ENCODE results near the gene IFI30.

- TF ChIP-seq TCF12 (IDR thresholded peaks at IDR 0.05) = no peak
- TF ChIP-seq GABPA (IDR thresholded peaks at IDR 0.05; ENCODE audit: low read depth) = no peak
- TF ChIP-seq, protein P1, sequence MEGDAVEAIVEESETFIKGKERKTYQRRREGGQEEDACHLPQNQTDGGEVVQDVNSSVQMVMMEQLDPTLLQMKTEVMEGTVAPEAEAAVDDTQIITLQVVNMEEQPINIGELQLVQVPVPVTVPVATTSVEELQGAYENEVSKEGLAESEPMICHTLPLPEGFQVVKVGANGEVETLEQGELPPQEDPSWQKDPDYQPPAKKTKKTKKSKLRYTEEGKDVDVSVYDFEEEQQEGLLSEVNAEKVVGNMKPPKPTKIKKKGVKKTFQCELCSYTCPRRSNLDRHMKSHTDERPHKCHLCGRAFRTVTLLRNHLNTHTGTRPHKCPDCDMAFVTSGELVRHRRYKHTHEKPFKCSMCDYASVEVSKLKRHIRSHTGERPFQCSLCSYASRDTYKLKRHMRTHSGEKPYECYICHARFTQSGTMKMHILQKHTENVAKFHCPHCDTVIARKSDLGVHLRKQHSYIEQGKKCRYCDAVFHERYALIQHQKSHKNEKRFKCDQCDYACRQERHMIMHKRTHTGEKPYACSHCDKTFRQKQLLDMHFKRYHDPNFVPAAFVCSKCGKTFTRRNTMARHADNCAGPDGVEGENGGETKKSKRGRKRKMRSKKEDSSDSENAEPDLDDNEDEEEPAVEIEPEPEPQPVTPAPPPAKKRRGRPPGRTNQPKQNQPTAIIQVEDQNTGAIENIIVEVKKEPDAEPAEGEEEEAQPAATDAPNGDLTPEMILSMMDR (IDR thresholded peaks at IDR 0.05) = no peak
- TF ChIP-seq TEAD4 (IDR thresholded peaks at IDR 0.05; ENCODE audit: borderline replicate concordance, insufficient read depth) = no peak
- TF ChIP-seq JUND (IDR thresholded peaks at IDR 0.05) = no peak
- no peak for TF ChIP-seq EZH2phosphoT487 (IDR thresholded peaks at IDR 0.05; ENCODE audit: borderline replicate concordance, low read depth)
- TF ChIP-seq MAX (IDR thresholded peaks at IDR 0.05; ENCODE audit: low read depth) = no peak
- TF ChIP-seq POLR2AphosphoS5 (IDR thresholded peaks at IDR 0.05; ENCODE audit: low read depth, low read length) = no peak
Measured at GRCh38 chr19:18183529-18183928, 9.9 kb downstream of the IFI30 start.

Measured in SK-N-SH (cell line).